Activated CD4-positive, CD25-positive, alpha-beta regulatory T cell treated with anti-CD3 and anti-CD28 coated beads, Interleukin-2, amount 50 U/mL, for 72 hours (primary cell): Measurements from ENCODE around the gene IER5.
A peak's percentile ranks its signal among the peaks of the same experiment; 100 is the strongest.

Experiments used
- DNase-seq: peaks from one replicate; pipeline ENCODE4 v3.0.0; 2021

IER5 gene

DNA sequence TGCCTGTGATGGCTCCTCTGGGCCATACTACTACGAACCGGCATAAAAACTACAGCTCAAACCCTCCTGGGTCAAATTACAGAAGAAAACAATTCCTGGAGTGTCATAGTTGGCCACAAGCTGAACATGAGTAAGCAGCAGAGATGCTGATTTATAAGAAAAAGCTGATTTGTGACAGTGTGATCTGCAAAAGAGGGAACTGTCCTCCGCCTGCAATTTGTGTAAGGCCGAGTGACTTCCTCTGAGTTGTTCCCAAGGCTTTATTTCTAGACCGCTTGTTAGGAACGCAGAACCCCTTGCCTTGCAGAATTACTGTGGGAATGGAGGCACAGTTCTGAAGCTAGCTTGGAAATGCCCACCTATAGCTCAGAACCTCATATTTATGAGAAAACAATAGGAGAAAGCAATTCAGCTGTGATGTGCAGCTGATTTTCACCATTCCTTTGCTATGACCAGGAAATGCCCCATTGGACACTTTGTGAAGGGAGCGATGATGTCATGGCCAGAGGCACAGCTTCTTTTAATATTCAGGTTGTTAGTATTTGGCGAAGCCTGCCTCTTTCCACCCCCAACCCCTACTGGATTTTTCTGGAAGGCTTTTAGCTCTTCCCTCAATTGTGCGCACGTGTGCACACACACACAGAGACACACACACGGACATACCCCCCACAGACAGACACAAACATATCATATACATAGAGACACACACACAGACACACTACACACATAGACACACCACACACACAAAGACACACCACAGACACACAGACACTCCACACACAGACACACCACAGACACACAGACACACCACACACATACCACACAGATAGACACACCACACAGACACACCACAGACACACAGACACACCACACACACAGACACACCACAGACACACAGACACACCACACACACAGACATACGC, 47.6 kb downstream of the IER5 start:
- DNase-seq = no peak

- no peak for DNase-seq
Observed at GRCh38 chr1:181136738-181137122, 48.2 kb downstream of the IER5 start.

DNA sequence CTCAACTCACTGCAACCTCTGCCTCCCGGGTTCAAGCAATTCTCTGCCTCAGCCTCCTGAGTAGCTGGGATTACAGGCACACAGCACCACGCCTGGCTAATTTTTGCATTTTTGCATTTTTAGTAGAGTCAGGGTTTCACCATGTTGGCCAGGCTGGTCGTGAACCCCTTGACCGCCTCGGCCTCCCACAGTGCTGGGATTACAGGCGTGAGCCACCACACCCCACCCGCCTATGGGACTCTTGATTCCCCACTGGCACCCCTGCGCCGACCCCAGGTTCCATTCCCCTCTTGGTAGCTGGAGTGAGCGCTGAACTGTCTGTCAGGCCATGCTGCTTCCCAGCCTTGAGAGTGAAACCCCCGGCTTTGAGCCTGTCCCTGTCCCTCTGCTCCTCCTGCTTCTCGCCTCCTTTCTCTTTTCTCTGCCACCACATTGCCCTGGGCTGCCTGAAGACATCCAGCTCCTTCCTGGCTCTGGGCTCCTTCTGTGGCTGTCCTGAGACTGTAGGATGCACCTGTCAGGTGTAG, 48.8 kb downstream of the IER5 start:
- DNase-seq = no peak

GRCh38 chr1:181139631-181140061, 51.1 kb downstream of the IER5 start:
- DNase-seq = no peak

- no peak for DNase-seq
Observed at GRCh38 chr1:181140398-181140797, 51.9 kb downstream of the IER5 start.

DNA sequence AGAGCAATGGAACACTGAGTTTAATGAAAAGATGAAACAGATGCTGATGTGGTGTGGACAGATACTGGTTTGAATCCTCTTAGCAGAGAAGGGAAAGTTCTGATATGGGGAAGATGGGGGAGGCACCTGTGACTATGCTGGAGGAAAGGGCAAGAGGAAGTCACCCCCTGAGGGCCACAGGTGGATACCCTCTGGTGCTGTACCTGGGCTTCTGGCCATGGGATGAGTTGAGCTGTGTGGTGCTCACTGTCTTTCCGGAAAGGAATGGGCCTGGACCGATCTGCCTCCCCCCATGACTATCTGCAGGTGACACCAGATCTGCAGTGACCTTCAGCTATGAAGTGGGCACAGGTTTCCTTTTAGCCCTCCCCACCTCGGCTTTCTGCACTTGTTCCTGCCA, 52.4 kb downstream of the IER5 start:
- DNase-seq = no peak

DNA sequence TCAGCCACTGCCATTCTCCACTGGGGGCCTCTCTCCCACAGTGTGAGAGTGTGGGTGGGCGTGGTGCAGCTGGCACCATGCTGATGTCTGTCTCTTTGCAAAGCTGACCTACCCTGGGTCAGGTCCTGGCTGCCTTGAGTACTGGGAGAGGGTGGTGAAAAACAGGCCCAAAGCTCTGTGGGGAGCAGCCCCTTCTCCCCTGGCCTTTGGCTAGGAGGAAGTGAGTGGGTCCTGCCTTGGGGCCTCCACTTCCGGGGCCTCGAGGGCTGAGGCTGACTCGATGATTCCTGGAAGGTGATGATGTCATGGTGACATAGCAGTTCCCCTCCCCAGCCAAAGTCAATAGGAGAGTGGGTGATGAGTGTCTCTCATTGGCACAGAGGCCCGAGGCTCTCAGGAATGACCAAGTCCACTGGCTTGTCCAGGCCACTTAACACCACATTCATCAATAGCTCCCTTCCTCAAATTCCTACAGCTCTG, 53.0 kb downstream of the IER5 start:
- peak; percentile 63 for DNase-seq
